Neural cell (in vitro differentiated cells): ENCODE results near the gene LELP1.
"Not testable (repeated sequence)": the region's sequence is repeated elsewhere in the genome, so short reads cannot be mapped to it uniquely, and the experiment has no call there.

Experiments used
- EP300 ChIP-seq: fragments of 450-650 bp; conservative IDR thresholded peaks from 2 replicates; pipeline ENCODE4 v1.6.1; 2014; ENCODE audit warnings: antibody characterized with exemption, mild to moderate bottlenecking, moderate library complexity; ENCODE audit not compliant: poor library complexity, severe bottlenecking
- EZH2 ChIP-seq: fragments of 200-600, 300-800 bp; shearing (Covaris generic), sonication (generic); IDR thresholded peaks from 2 replicates; pipeline ENCODE4 v1.6.1; 2014; ENCODE audit warnings: antibody characterized with exemption, low read length, borderline replicate concordance, mild to moderate bottlenecking; ENCODE audit not compliant: insufficient read depth, poor library complexity, severe bottlenecking
- MXI1 ChIP-seq: fragments of 450-650 bp; conservative IDR thresholded peaks from 2 replicates; pipeline ENCODE4 v1.6.1; 2014; ENCODE audit warnings: antibody characterized with exemption, mild to moderate bottlenecking; ENCODE audit not compliant: poor library complexity, severe bottlenecking
- POLR2AphosphoS5 ChIP-seq: IDR thresholded peaks from 2 replicates; pipeline ENCODE4 v1.6.1; 2012
- RAD21 ChIP-seq: fragments of 450-650 bp; conservative IDR thresholded peaks from 2 replicates; pipeline ENCODE4 v1.6.1; 2014; ENCODE audit warnings: antibody characterized with exemption, mild to moderate bottlenecking, moderate library complexity
- SMC3 ChIP-seq: fragments of 450-650 bp; conservative IDR thresholded peaks from 2 replicates; pipeline ENCODE4 v1.6.1; 2014; ENCODE audit warnings: antibody characterized with exemption, mild to moderate bottlenecking, moderate library complexity; ENCODE audit not compliant: poor library complexity
- TAF1 ChIP-seq: IDR thresholded peaks from 2 replicates; pipeline ENCODE4 v1.6.1; 2012; ENCODE audit warnings: low read depth
- TF ChIP-seq, protein P1 (sequence below): fragments of 450-650 bp; IDR thresholded peaks from 2 replicates; pipeline ENCODE4 v1.5.1; 2014; ENCODE audit warnings: antibody characterized with exemption, mild to moderate bottlenecking, moderate library complexity; ENCODE audit not compliant: poor library complexity, severe bottlenecking
- TF ChIP-seq, protein P2 (sequence below): IDR thresholded peaks from 2 replicates; pipeline ENCODE4 v1.6.1; 2012; ENCODE audit warnings: borderline replicate concordance

DNA sequence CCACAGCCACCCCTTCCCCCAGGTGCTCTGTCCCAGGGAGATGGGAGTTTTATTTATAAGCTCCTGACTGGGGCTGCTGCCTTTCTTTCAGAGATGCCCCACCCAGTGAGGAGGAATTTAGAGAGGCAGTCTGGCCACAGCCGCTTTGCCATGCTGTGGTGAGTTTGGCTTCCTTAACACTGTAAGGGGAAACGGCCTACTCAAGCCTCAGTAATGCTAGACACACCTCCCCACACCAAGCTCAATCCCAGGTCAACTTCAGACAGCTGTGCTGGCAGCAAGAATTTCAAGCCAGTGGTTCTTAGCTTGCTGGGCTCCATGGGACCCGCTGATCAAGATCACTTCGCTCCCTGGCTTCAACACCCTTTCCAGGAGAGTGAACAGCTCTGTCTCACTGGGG is 14.9 kb upstream of the LELP1 start:
- TF ChIP-seq, protein P1, sequence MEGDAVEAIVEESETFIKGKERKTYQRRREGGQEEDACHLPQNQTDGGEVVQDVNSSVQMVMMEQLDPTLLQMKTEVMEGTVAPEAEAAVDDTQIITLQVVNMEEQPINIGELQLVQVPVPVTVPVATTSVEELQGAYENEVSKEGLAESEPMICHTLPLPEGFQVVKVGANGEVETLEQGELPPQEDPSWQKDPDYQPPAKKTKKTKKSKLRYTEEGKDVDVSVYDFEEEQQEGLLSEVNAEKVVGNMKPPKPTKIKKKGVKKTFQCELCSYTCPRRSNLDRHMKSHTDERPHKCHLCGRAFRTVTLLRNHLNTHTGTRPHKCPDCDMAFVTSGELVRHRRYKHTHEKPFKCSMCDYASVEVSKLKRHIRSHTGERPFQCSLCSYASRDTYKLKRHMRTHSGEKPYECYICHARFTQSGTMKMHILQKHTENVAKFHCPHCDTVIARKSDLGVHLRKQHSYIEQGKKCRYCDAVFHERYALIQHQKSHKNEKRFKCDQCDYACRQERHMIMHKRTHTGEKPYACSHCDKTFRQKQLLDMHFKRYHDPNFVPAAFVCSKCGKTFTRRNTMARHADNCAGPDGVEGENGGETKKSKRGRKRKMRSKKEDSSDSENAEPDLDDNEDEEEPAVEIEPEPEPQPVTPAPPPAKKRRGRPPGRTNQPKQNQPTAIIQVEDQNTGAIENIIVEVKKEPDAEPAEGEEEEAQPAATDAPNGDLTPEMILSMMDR, result not testable (repeated sequence)
- TF ChIP-seq, protein P2, sequence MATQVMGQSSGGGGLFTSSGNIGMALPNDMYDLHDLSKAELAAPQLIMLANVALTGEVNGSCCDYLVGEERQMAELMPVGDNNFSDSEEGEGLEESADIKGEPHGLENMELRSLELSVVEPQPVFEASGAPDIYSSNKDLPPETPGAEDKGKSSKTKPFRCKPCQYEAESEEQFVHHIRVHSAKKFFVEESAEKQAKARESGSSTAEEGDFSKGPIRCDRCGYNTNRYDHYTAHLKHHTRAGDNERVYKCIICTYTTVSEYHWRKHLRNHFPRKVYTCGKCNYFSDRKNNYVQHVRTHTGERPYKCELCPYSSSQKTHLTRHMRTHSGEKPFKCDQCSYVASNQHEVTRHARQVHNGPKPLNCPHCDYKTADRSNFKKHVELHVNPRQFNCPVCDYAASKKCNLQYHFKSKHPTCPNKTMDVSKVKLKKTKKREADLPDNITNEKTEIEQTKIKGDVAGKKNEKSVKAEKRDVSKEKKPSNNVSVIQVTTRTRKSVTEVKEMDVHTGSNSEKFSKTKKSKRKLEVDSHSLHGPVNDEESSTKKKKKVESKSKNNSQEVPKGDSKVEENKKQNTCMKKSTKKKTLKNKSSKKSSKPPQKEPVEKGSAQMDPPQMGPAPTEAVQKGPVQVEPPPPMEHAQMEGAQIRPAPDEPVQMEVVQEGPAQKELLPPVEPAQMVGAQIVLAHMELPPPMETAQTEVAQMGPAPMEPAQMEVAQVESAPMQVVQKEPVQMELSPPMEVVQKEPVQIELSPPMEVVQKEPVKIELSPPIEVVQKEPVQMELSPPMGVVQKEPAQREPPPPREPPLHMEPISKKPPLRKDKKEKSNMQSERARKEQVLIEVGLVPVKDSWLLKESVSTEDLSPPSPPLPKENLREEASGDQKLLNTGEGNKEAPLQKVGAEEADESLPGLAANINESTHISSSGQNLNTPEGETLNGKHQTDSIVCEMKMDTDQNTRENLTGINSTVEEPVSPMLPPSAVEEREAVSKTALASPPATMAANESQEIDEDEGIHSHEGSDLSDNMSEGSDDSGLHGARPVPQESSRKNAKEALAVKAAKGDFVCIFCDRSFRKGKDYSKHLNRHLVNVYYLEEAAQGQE, result not testable (repeated sequence)
- TF ChIP-seq SMC3, POLR2AphosphoS5, TAF1, EP300, EZH2, RAD21, MXI1: not testable (repeated sequence)
